Duodenal mucosa (tissue), 2 donors: ENCODE results near the gene PGAP1.

Experiments
- H3K27ac ChIP-seq: one replicate; pipeline ENCODE4 v1.7.0; 2013; ENCODE audit warnings: low read depth, low read length
- H3K27me3 ChIP-seq, 2 donors: one replicate each; pipeline ENCODE4 v1.7.0; 2013; ENCODE audit warnings: low read length in 2 of 2, control low read depth in 1 of 2; ENCODE audit not compliant: insufficient read depth in 2 of 2, control insufficient read depth in 1 of 2
- H3K36me3 ChIP-seq, 2 donors: one replicate each; pipeline ENCODE4 v1.7.0; 2013; ENCODE audit warnings: low read length in 2 of 2, control low read depth in 1 of 2; ENCODE audit not compliant: insufficient read depth in 2 of 2, control insufficient read depth in 1 of 2
- H3K4me1 ChIP-seq, 2 donors: one replicate each; pipeline ENCODE4 v1.7.0; 2013; ENCODE audit warnings: low read length in 2 of 2, control low read depth in 1 of 2; ENCODE audit not compliant: insufficient read depth in 2 of 2, control insufficient read depth in 1 of 2
- H3K4me3 ChIP-seq, 2 donors: one replicate each; pipeline ENCODE4 v1.7.0; 2013; ENCODE audit warnings: low read length in 2 of 2, low read depth in 1 of 2
- H3K9ac ChIP-seq, 2 donors: one replicate each; pipeline ENCODE4 v1.7.0; 2013; ENCODE audit warnings: low read length in 2 of 2, low read depth in 1 of 2
- H3K9me3 ChIP-seq, 2 donors: one replicate each; pipeline ENCODE4 v1.7.0; 2013; ENCODE audit warnings: low read length in 2 of 2, control low read depth in 1 of 2; ENCODE audit not compliant: control insufficient read depth in 1 of 2

Gene PGAP1

DNA sequence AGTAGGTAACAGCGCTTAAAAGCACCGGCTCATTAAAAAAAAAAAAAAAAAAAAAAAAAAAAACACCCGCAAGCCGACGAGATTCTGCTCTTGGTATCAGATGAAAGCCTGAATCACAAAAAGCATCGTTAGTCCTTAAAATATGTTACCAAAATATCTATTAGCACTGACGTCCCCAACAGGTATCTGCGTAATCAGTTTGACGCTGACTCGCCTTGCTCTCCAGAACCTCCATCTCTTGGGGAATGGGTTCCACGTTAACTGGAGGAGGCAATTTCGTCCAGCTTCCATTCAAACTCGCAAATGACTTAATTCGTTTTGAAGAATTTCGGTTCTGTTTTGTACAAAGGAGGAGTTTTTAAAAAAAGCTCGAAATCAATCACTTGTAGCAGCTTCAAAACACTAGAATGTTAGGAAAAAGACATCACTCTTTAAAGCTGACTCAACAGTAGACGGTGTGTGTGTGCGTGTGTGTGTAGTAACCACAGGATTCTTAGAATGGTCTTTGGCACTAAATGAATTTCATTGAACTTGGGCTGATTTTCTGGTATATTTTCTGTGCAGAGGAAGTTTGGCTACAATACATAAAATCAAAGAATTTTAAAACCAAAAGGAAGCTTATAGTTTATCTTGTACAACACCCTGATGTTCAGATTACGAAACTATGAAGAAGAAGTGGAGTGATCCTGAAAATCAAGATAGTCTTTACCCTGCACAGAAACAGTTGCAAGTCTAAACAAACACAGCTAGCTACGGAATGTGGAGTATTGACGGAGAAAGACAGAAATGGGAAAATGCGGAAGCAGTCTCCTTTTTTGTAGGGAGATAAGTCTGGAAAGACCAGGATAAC, 1.1 kb upstream of the PGAP1 start:
- H3K9ac ChIP-seq = peak overlapping the region; percentile 82 to 90
- no peak overlapping the region for H3K27ac ChIP-seq
- no peaks in the 10 kb centered on the region for H3K27me3 ChIP-seq
- no peaks in the 10 kb centered on the region for H3K36me3 ChIP-seq
- peak overlapping the region; percentile 96 to 97 for H3K4me3 ChIP-seq
- peaks cover 0 to 15% of the 10 kb centered on the region in 2 donors for H3K4me1 ChIP-seq
- no peaks in the 10 kb centered on the region for H3K9me3 ChIP-seq

DNA sequence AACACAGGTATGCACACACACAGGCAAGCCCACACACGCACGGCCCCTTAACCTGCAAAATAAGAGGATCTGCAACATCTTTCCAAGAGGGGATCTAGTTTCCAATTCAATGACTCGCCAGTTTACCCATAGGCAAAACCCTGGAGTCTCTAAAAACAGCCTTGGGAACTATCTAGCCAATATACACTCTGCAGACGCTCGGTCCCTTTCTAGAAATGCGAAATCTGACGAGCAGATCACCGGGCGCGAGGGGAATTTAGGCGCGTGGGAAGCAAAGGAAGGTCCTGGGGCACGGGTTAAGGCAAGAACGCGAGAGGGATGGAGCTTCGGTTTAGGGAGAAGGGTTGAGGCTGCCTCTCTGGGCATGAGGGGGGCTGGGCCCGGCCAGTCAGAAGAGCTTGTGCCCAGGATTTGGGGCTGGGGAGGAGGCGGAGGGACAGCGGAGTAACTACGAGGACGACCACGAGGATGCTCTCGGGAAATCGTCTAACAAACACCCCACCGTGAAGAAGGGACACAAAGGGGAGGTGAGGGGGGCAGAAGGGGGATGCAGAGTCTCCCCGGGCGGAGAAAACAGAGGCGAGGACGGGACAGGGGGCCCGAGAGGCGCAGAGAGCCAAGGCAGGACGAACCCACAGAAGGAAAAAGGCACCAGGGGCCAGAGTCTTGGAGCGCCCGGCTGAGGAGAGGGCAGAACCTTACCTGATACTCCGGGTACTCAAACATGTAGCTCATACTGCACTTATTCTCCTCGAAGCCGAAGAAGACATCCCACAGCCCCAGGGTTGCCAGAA, 542 bp downstream of the PGAP1 start:
- H3K4me3 ChIP-seq = peak overlapping the region; percentile 96 to 97
- H3K9ac ChIP-seq = peak overlapping the region; percentile 87 to 90
- peaks cover 4 to 15% of the 10 kb centered on the region in 2 donors for H3K4me1 ChIP-seq
- peak overlapping the region; percentile 43 for H3K27ac ChIP-seq
- no peaks in the 10 kb centered on the region for H3K36me3 ChIP-seq
- no peaks in the 10 kb centered on the region for H3K9me3 ChIP-seq
- no peaks in the 10 kb centered on the region for H3K27me3 ChIP-seq

DNA sequence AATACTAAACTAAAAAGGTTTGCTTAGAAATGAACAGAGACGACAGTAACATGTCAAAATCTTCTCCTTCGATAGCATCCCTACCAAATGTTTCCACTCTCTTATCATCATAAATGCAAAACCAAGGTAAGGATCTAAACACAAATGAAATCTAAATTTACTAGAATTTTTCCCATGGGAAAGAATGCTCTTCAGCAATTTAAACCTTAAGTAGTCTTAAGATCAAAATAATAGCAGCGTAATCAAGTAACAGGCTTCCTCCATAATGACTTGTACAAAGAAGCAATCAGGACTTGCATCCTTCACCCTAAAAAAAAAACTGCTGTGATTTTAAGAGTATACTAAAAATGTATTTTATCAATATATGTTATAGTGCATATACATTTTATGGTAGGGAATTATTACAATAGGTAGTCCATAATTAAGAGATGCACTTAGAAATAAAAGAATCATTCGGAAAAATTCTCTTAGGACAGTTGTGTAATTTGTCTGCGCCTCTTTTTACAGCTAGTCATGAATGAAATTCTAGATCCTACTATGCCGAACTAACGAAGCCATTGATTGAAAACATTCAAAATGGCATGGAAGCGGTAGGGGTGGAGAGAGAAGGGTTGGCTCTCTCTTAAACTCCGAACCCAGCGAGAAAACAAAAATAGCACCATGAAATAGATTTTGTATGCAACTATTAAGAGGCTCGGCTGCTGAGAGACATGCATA, 1.3 kb downstream of the PGAP1 start:
- no peaks in the 10 kb centered on the region for H3K9me3 ChIP-seq
- H3K4me3 ChIP-seq = peak overlapping the region; percentile 96 to 97
- H3K27ac ChIP-seq = no peak overlapping the region
- H3K27me3 ChIP-seq = no peaks in the 10 kb centered on the region
- H3K9ac ChIP-seq = peak overlapping the region; percentile 87 to 90
- no peaks in the 10 kb centered on the region for H3K36me3 ChIP-seq
- H3K4me1 ChIP-seq = peaks cover 4 to 15% of the 10 kb centered on the region in 2 donors

- no peak overlapping the region for H3K27ac ChIP-seq
- peaks cover 4 to 15% of the 10 kb centered on the region in 2 donors for H3K4me1 ChIP-seq
- peaks cover 0 to 4% of the 10 kb centered on the region in 2 donors for H3K36me3 ChIP-seq
- H3K4me3 ChIP-seq = peak overlapping the region in 1 of 2 donors; percentile 24
- H3K9me3 ChIP-seq = no peaks in the 10 kb centered on the region
- no peaks in the 10 kb centered on the region for H3K27me3 ChIP-seq
- no peak overlapping the region for H3K9ac ChIP-seq
Observed at GRCh38 chr2:196924051-196924450, 2.5 kb downstream of the PGAP1 start.

DNA sequence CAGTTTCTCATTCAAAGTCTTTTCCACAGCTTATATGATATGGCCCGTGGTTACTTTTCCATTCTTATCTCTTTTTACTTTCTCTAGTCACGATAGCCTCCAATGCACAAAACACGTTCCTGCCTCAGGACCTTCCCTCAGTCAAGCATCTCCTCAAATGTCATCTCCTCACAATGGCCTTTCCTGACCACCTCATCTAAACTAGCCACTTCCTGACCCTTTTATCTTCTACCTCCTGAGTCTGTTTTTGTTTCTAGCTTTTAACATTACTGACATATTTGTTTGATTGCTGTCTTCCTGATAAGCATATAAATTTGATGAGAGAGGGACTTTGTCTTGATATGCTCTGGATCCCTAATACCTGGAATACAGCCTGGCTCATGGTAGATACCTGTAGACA, 7.6 kb downstream of the PGAP1 start:
- H3K9me3 ChIP-seq = peaks cover 0 to 2% of the 10 kb centered on the region in 2 donors
- no peak overlapping the region for H3K4me3 ChIP-seq
- peaks cover 14 to 15% of the 10 kb centered on the region in 2 donors for H3K4me1 ChIP-seq
- H3K9ac ChIP-seq = no peak overlapping the region
- no peak overlapping the region for H3K27ac ChIP-seq
- H3K36me3 ChIP-seq = peaks cover 0 to 22% of the 10 kb centered on the region in 2 donors
- no peaks in the 10 kb centered on the region for H3K27me3 ChIP-seq

GRCh38 chr2:196917802-196918201, 8.7 kb downstream of the PGAP1 start:
- Histone ChIP-seq H3K27me3 (no peaks in the 10 kb centered on the region), H3K9me3 (peaks cover 0 to 2% of the 10 kb centered on the region in 2 donors), H3K9ac (no peak overlapping the region), H3K4me3 (no peak overlapping the region), H3K4me1 (peaks cover 12 to 14% of the 10 kb centered on the region in 2 donors), H3K27ac (no peak overlapping the region), H3K36me3 (peaks cover 4 to 26% of the 10 kb centered on the region in 2 donors)

- H3K27ac ChIP-seq = no peak overlapping the region
- no peaks in the 10 kb centered on the region for H3K27me3 ChIP-seq
- no peak overlapping the region for H3K9ac ChIP-seq
- no peak overlapping the region for H3K4me3 ChIP-seq
- peaks cover 7 to 34% of the 10 kb centered on the region in 2 donors for H3K36me3 ChIP-seq
- peaks cover 0 to 2% of the 10 kb centered on the region in 2 donors for H3K9me3 ChIP-seq
- peaks cover 10 to 12% of the 10 kb centered on the region in 2 donors for H3K4me1 ChIP-seq
Observed at GRCh38 chr2:196915507-196916189, 10.9 kb downstream of the PGAP1 start.

- Histone ChIP-seq H3K27me3 (no peaks in the 10 kb centered on the region), H3K4me1 (peaks cover 10 to 12% of the 10 kb centered on the region in 2 donors), H3K36me3 (peaks cover 7 to 34% of the 10 kb centered on the region in 2 donors), H3K27ac (no peak overlapping the region), H3K9me3 (peaks cover 0 to 2% of the 10 kb centered on the region in 2 donors), H3K9ac (no peak overlapping the region), H3K4me3 (no peak overlapping the region)
Observed at GRCh38 chr2:196914867-196915460, 11.5 kb downstream of the PGAP1 start.

- no peak overlapping the region for H3K4me3 ChIP-seq
- no peaks in the 10 kb centered on the region for H3K27me3 ChIP-seq
- no peak overlapping the region for H3K27ac ChIP-seq
- H3K9me3 ChIP-seq = peaks cover 0 to 2% of the 10 kb centered on the region in 2 donors
- H3K36me3 ChIP-seq = peaks cover 7 to 26% of the 10 kb centered on the region in 2 donors
- H3K9ac ChIP-seq = no peak overlapping the region
- H3K4me1 ChIP-seq = peaks cover 10 to 12% of the 10 kb centered on the region in 2 donors
Observed at GRCh38 chr2:196913691-196914090, 12.8 kb downstream of the PGAP1 start.
